GM12892 (cell line): Measurements from ENCODE around the gene EFCC1.

Experiments used
- POLR2A ChIP-seq: IDR thresholded peaks from 2 replicates; pipeline ENCODE4 v1.6.1; 2011; ENCODE audit warnings: low read depth, low read length, control low read depth
- POLR2AphosphoS5 ChIP-seq: IDR thresholded peaks from 2 replicates; pipeline ENCODE4 v1.6.1; 2011; ENCODE audit warnings: low read depth, low read length, control low read depth
- TAF1 ChIP-seq: IDR thresholded peaks from 2 replicates; pipeline ENCODE4 v1.6.1; 2011; ENCODE audit warnings: low read depth, mild to moderate bottlenecking, control low read depth, low read length, borderline replicate concordance

DNA sequence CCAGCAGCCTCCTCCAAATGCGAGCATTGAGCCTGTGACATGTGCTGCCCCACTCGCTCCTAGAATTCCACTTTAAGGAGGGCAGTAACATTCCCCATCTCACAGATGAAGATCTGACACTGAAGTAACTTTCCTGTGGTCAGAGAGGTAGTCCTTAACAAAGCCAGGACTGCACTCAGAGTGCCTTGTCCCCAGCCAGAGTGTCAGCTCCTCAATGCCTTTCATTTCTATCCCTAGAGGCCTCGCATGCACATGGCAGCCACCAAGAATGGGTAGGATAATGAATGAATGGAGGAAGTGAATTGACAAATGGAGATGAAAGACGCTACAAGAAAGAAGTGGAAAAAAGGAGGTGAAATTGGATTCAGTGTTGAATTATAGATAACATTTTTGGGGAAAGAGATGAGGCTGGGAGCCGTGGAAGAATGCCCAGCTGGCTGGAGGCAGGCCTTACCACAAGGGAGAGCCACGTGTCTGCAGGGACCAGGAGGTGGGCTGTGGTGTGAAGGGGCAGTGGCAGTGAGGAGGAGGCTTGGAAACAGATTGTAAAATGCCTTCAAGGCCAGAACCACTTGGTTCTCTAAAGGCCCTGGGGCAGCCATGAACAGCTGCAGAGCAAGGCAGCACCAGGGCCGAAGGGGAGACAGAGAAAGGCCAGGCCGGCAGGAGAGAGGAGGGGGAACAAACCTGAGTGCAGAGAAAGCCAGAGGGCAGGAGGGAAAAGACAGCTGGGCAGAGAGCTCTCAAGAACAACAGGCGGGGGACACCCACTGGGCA lies 17.6 kb upstream of the EFCC1 start:
- TF ChIP-seq POLR2AphosphoS5, result no peak
- TF ChIP-seq TAF1, result no peak
- TF ChIP-seq POLR2A, result no peak
